ENCODE data around the gene FAM117B.
"Not testable (repeated sequence)": the region's sequence is repeated elsewhere in the genome, so short reads cannot be mapped to it uniquely, and the experiment has no call there.

FAM117B gene

GRCh38 chr2:202639231-202639630 lies 4.5 kb downstream of the FAM117B start:
- peak; percentile 53 for DNase-seq

- DNase-seq = no peak
Observed at GRCh38 chr2:202642567-202642966, 7.8 kb downstream of the FAM117B start.

GRCh38 chr2:202643012-202643858 lies 8.5 kb downstream of the FAM117B start:
- peak; percentile 49 for DNase-seq

GRCh38 chr2:202652119-202652518 lies 17.4 kb downstream of the FAM117B start:
- DNase-seq = no peak

GRCh38 chr2:202653890-202654289 lies 19.1 kb downstream of the FAM117B start:
- no peak for DNase-seq

- no peak for DNase-seq
Observed at GRCh38 chr2:202657876-202658275, 23.1 kb downstream of the FAM117B start.

- no peak for DNase-seq
Observed at GRCh38 chr2:202660796-202661195, 26.0 kb downstream of the FAM117B start.

- DNase-seq = peak; percentile 22
Observed at GRCh38 chr2:202669841-202670240, 35.1 kb downstream of the FAM117B start.

GRCh38 chr2:202671317-202672035 lies 36.7 kb downstream of the FAM117B start:
- DNase-seq = no peak

- DNase-seq = not testable (repeated sequence)
Observed at GRCh38 chr2:202675097-202675496, 40.3 kb downstream of the FAM117B start.

- no peak for DNase-seq
Observed at GRCh38 chr2:202679980-202680379, 45.2 kb downstream of the FAM117B start.

GRCh38 chr2:202680512-202680911 lies 45.7 kb downstream of the FAM117B start:
- no peak for DNase-seq

GRCh38 chr2:202681688-202682205 lies 47.0 kb downstream of the FAM117B start:
- no peak for DNase-seq

- no peak for DNase-seq
Observed at GRCh38 chr2:202682274-202682673, 47.5 kb downstream of the FAM117B start.

GRCh38 chr2:202687276-202687675 lies 52.5 kb downstream of the FAM117B start:
- no peak for DNase-seq

GRCh38 chr2:202689459-202689858 lies 54.7 kb downstream of the FAM117B start:
- DNase-seq = no peak

GRCh38 chr2:202689898-202690297 lies 55.1 kb downstream of the FAM117B start:
- no peak for DNase-seq

GRCh38 chr2:202690321-202690900 lies 55.6 kb downstream of the FAM117B start:
- no peak for DNase-seq

- no peak for DNase-seq
Observed at GRCh38 chr2:202693503-202693902, 58.7 kb downstream of the FAM117B start.

- no peak for DNase-seq
Observed at GRCh38 chr2:202695166-202695565, 60.4 kb downstream of the FAM117B start.

GRCh38 chr2:202700075-202700901 lies 65.5 kb downstream of the FAM117B start:
- DNase-seq = peak; percentile 3

- DNase-seq = no peak
Observed at GRCh38 chr2:202703091-202703490, 68.3 kb downstream of the FAM117B start.

- no peak for DNase-seq
Observed at GRCh38 chr2:202704248-202704647, 69.5 kb downstream of the FAM117B start.
